GM18519 (cell line): Measurements from ENCODE around the gene NOLC1.

Experiments used
- ATAC-seq: cut with Tn5 transposase; IDR thresholded peaks from one replicate; pipeline ENCODE4 v1.9.1; 2021; ENCODE audit warnings: mild to moderate bottlenecking, moderate library complexity; ENCODE audit not compliant: unreplicated experiment, low FRiP score

NOLC1 gene

GRCh38 chr10:102121739-102122372 lies 30.3 kb upstream of the NOLC1 start:
- no peak for ATAC-seq

GRCh38 chr10:102122450-102122849 lies 29.7 kb upstream of the NOLC1 start:
- no peak for ATAC-seq

GRCh38 chr10:102123223-102123622 lies 29.0 kb upstream of the NOLC1 start:
- ATAC-seq: no peak

GRCh38 chr10:102131286-102132170 lies 20.7 kb upstream of the NOLC1 start:
- ATAC-seq: no peak

- ATAC-seq: no peak
Measured at GRCh38 chr10:102132193-102132562, 20.0 kb upstream of the NOLC1 start.

GRCh38 chr10:102132563-102133372 lies 19.4 kb upstream of the NOLC1 start, which contains the start of gene PPRC1:
Gene PPRC1 (plus strand): TSS chr10:102133040. CDS start chr10:102133069, 29 bp downstream.
- ATAC-seq: peak; percentile 86

- no peak for ATAC-seq
Measured at GRCh38 chr10:102133373-102134195, 18.6 kb upstream of the NOLC1 start.

GRCh38 chr10:102134416-102134815 lies 17.8 kb upstream of the NOLC1 start:
- ATAC-seq: no peak

GRCh38 chr10:102135956-102136526 lies 16.1 kb upstream of the NOLC1 start:
- ATAC-seq: no peak

- no peak for ATAC-seq
Measured at GRCh38 chr10:102139281-102140110, 12.7 kb upstream of the NOLC1 start.

GRCh38 chr10:102140218-102140617 lies 12.0 kb upstream of the NOLC1 start:
- no peak for ATAC-seq

- no peak for ATAC-seq
Measured at GRCh38 chr10:102140913-102141540, 11.2 kb upstream of the NOLC1 start.

- ATAC-seq: no peak
Measured at GRCh38 chr10:102141583-102142107, 10.5 kb upstream of the NOLC1 start.

- ATAC-seq: no peak
Measured at GRCh38 chr10:102146971-102147428, 5.2 kb upstream of the NOLC1 start.

- no peak for ATAC-seq
Measured at GRCh38 chr10:102147561-102147960, 4.6 kb upstream of the NOLC1 start.

- ATAC-seq: no peak
Measured at GRCh38 chr10:102148275-102148674, 3.9 kb upstream of the NOLC1 start.

GRCh38 chr10:102150970-102151773 lies 1.0 kb upstream of the NOLC1 start:
- no peak for ATAC-seq
